CD14-positive monocyte (primary cell): ENCODE results near the gene CEP126. TPM values are rescaled to one million over a fixed set of nuclear protein-coding genes. Genes with fewer than 3 reads are reported as not detected.

Experiments
- DNase-seq, 3 donors: peaks; one replicate each; pipeline ENCODE4 v3.0.0-alpha.2; 2011 to 2022
- H2AFZ ChIP-seq: 2 replicates; pipeline ENCODE4 v1.6.0; 2012; ENCODE audit warnings: mild to moderate bottlenecking, low read depth, low read length, inconsistent platforms; ENCODE audit not compliant: insufficient read depth, poor library complexity, severe bottlenecking
- H3K27ac ChIP-seq, 2 donors: 1 replicate in 1 of 2; 2 replicates in 1 of 2; pipeline ENCODE4 v1.5.1; 2012 to 2013; ENCODE audit warnings: low read length in 2 of 2, control low read depth in 1 of 2, inconsistent platforms in 1 of 2, low read depth in 1 of 2, mild to moderate bottlenecking in 1 of 2
- H3K27me3 ChIP-seq, 2 donors: one replicate each; pipeline versions ENCODE4 v1.6.0 to v1.6.1; 2011 to 2013; ENCODE audit warnings: low read length in 2 of 2; ENCODE audit not compliant: control insufficient read depth in 2 of 2, insufficient read depth in 2 of 2
- H3K36me3 ChIP-seq, 2 donors: replicated peaks in 1 of 2; 1 replicate in 1 of 2; 2 replicates in 1 of 2; pipeline versions ENCODE4 v1.5.1 to v1.6.1; 2012 to 2013; ENCODE audit warnings: low read length in 2 of 2, control low read depth in 1 of 2, inconsistent platforms in 1 of 2, mild to moderate bottlenecking in 1 of 2; ENCODE audit not compliant: insufficient read depth in 2 of 2, control insufficient read depth in 1 of 2
- H3K4me1 ChIP-seq, 2 donors: 1 replicate in 1 of 2; 2 replicates in 1 of 2; pipeline versions ENCODE4 v1.5.1 to v1.6.1; 2012 to 2013; ENCODE audit warnings: low read length in 2 of 2, control low read depth in 1 of 2, inconsistent platforms in 1 of 2, mild to moderate bottlenecking in 1 of 2, moderate library complexity in 1 of 2; ENCODE audit not compliant: insufficient read depth in 2 of 2, control insufficient read depth in 1 of 2
- H3K4me2 ChIP-seq: replicated peaks from 2 replicates; pipeline ENCODE3; 2012; ENCODE audit warnings: low read length, moderate library complexity, mild to moderate bottlenecking; ENCODE audit not compliant: poor library complexity, severe bottlenecking; ENCODE audit errors: extremely low read depth
- H3K4me3 ChIP-seq, 3 experiments: fragments of 200-600 bp in 1 of 3; sonication (generic) in 1 of 3; replicated peaks in 1 of 3; 1 replicate in 2 of 3; 2 replicates in 1 of 3; pipeline ENCODE4 v1.5.1; 2011 to 2013; ENCODE audit warnings: low read length in 3 of 3, mild to moderate bottlenecking in 3 of 3, control low read depth in 2 of 3, low read depth in 2 of 3, inconsistent platforms in 1 of 3, moderate library complexity in 1 of 3
- H3K79me2 ChIP-seq: 2 replicates; pipeline ENCODE4 v1.6.0; 2012; ENCODE audit warnings: mild to moderate bottlenecking, control low read depth, inconsistent platforms, low read length, moderate library complexity; ENCODE audit not compliant: insufficient read depth
- H3K9ac ChIP-seq: 2 replicates; pipeline ENCODE4 v1.6.0; 2017; ENCODE audit warnings: low read length, mild to moderate bottlenecking; ENCODE audit not compliant: insufficient read depth, poor library complexity, severe bottlenecking
- H3K9me3 ChIP-seq, 2 donors: replicated peaks in 1 of 2; 1 replicate in 1 of 2; 2 replicates in 1 of 2; pipeline versions ENCODE4 v1.5.1 to v1.6.1; 2012 to 2013; ENCODE audit warnings: low read length in 2 of 2, control low read depth in 1 of 2; ENCODE audit not compliant: control insufficient read depth in 1 of 2, insufficient read depth in 1 of 2
- H4K20me1 ChIP-seq: 2 replicates; pipeline ENCODE4 v1.6.0; 2012; ENCODE audit warnings: mild to moderate bottlenecking, low read length, control low read depth, moderate library complexity; ENCODE audit not compliant: insufficient read depth
- H3K27ac Mint-ChIP-seq, 7 donors: one replicate each; pipeline ENCODE4 v1.8.0; 2020; ENCODE audit warnings: mild to moderate bottlenecking in 7 of 7, mixed read lengths in 7 of 7, moderate library complexity in 6 of 7, inconsistent platforms in 2 of 7
- H3K27me3 Mint-ChIP-seq, 3 donors: one replicate each; pipeline ENCODE4 v1.8.0; 2021 to 2022; ENCODE audit warnings: low read depth in 3 of 3, mild to moderate bottlenecking in 3 of 3, mixed read lengths in 3 of 3, moderate library complexity in 3 of 3, inconsistent platforms in 1 of 3
- H3K36me3 Mint-ChIP-seq, 2 donors: one replicate each; pipeline ENCODE4 v1.8.0; 2020; ENCODE audit warnings: mixed read lengths in 2 of 2, inconsistent platforms in 1 of 2, mild to moderate bottlenecking in 1 of 2
- H3K4me1 Mint-ChIP-seq: one replicate; pipeline ENCODE4 v1.8.0; 2020; ENCODE audit warnings: mild to moderate bottlenecking, mixed read lengths
- H3K4me3 Mint-ChIP-seq, 2 donors: one replicate each; pipeline ENCODE4 v1.8.0; 2020; ENCODE audit warnings: mild to moderate bottlenecking in 2 of 2, mixed read lengths in 2 of 2, moderate library complexity in 1 of 2
- H3K9me3 Mint-ChIP-seq, 7 donors: one replicate each; pipeline ENCODE4 v1.8.0; 2020 to 2022; ENCODE audit warnings: mixed read lengths in 7 of 7, mild to moderate bottlenecking in 6 of 7, moderate library complexity in 6 of 7, inconsistent platforms in 2 of 7
- WGBS: methylation state at CpG from one replicate; pipeline ENCODE4 v1.1.5; 2013; ENCODE audit warnings: missing lambda C conversion rate; ENCODE audit not compliant: insufficient coverage; 5-methylcytosine and 5-hydroxymethylcytosine counted together
- intact Hi-C, 2 donors: fragments of 100-400 bp; cut with micrococcal nuclease; formaldehyde crosslinking; loops; one replicate each; pipeline versions ENCODE4 v1.15.0 to v1.15.1; 2023
- polyA plus RNA-seq, 3 donors: library from polyadenylated mRNA; depleted of rRNA in 1 of 3; unstranded in 2 of 3; stranded (reverse) in 1 of 3; fragments of 300-500 nt in 2 of 3; fragments of >200 nt in 1 of 3; fragmentation: Illumina TruSeq in 2 of 3; gene quantifications; 1 replicate in 2 of 3; 2 replicates in 1 of 3; pipeline ENCODE4 v1.2.3, GENCODE V29; 2012 to 2021
- TF ChIP-seq, protein P1 (sequence below): fragments of 200-600 bp; IDR thresholded peaks from one replicate; pipeline ENCODE4 v1.8.0; 2022; ENCODE audit warnings: antibody characterized with exemption, mild to moderate bottlenecking

CEP126 gene
- polyA plus RNA-seq, 3 donors: 0.02 to 0.52 TPM; not detected in 1

DNA sequence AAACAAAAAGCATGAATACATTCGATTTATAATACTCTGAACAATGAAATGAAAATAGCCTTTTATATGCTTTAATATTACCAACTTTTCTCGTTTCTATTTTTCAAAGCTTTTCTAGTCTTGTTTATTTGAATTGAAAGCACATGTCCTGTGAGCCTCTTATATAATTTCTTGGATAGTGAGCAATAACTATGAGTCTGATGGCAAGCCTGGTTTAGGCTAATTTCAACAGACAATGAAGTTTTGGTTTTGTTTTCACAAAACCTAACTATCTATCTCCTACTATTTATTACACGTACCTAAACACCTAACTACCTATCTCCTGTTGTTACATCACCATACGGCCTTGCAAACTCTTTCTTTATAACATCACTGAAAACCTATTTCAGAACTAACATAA is 29.2 kb upstream of the CEP126 start:
- intact Hi-C loops: no loop called here
- H3K27me3 Mint-ChIP-seq: peaks cover 0 to 6% (median 0%) of the 10 kb centered on the region in 3 donors

GRCh38 chr11:101889767-101890166 is 25.0 kb upstream of the CEP126 start:
- no peak overlapping the region for H3K27ac Mint-ChIP-seq
- no peak overlapping the region for H3K4me2 ChIP-seq
- no peaks in the 10 kb centered on the region for H3K36me3 ChIP-seq

More for the DNA sequence above, 29.2 kb upstream of the CEP126 start:
- H2AFZ ChIP-seq: no peak overlapping the region
- H3K9ac ChIP-seq: no peak overlapping the region
- no peak overlapping the region for H3K4me2 ChIP-seq
- WGBS: 85% methylated on average over 2 of the region's 4 CpGs
- no peak for DNase-seq
- Mint-ChIP-seq H3K9me3 (peaks cover 0 to 5% (median 2%) of the 10 kb centered on the region in 7 donors), H3K4me3 (no peak overlapping the region), H3K4me1 (no peaks in the 10 kb centered on the region), H3K27ac (no peak overlapping the region), H3K36me3 (no peaks in the 10 kb centered on the region)
- H4K20me1 ChIP-seq: no peaks in the 10 kb centered on the region
- H3K9me3 ChIP-seq: no peaks in the 10 kb centered on the region
- H3K4me3 ChIP-seq: no peak overlapping the region
- TF ChIP-seq, protein P1, sequence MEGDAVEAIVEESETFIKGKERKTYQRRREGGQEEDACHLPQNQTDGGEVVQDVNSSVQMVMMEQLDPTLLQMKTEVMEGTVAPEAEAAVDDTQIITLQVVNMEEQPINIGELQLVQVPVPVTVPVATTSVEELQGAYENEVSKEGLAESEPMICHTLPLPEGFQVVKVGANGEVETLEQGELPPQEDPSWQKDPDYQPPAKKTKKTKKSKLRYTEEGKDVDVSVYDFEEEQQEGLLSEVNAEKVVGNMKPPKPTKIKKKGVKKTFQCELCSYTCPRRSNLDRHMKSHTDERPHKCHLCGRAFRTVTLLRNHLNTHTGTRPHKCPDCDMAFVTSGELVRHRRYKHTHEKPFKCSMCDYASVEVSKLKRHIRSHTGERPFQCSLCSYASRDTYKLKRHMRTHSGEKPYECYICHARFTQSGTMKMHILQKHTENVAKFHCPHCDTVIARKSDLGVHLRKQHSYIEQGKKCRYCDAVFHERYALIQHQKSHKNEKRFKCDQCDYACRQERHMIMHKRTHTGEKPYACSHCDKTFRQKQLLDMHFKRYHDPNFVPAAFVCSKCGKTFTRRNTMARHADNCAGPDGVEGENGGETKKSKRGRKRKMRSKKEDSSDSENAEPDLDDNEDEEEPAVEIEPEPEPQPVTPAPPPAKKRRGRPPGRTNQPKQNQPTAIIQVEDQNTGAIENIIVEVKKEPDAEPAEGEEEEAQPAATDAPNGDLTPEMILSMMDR: no peak
- H3K36me3 ChIP-seq: no peaks in the 10 kb centered on the region
- no peaks in the 10 kb centered on the region for H3K79me2 ChIP-seq
- H3K27me3 ChIP-seq: no peaks in the 10 kb centered on the region
- no peaks in the 10 kb centered on the region for H3K4me1 ChIP-seq
- H3K27ac ChIP-seq: no peak overlapping the region

More at GRCh38 chr11:101889767-101890166, 25.0 kb upstream of the CEP126 start:
- Mint-ChIP-seq H3K4me1 (no peaks in the 10 kb centered on the region), H3K9me3 (peaks cover 0 to 5% (median 2%) of the 10 kb centered on the region in 7 donors), H3K27me3 (peaks cover 0 to 3% (median 0%) of the 10 kb centered on the region in 3 donors), H3K4me3 (no peak overlapping the region), H3K36me3 (no peaks in the 10 kb centered on the region)
- Histone ChIP-seq H3K4me1 (no peaks in the 10 kb centered on the region), H4K20me1 (no peaks in the 10 kb centered on the region), H3K79me2 (no peaks in the 10 kb centered on the region), H3K9me3 (no peaks in the 10 kb centered on the region), H2AFZ (no peak overlapping the region), H3K27me3 (no peaks in the 10 kb centered on the region), H3K9ac (no peak overlapping the region), H3K4me3 (no peak overlapping the region), H3K27ac (no peak overlapping the region)
- 94% methylated on average over 4 of the region's 4 CpGs for WGBS
- TF ChIP-seq, protein P1: no peak
- intact Hi-C loops: no loop called here
- DNase-seq: no peak
